Parathyroid adenoma (tissue), 2 donors: ENCODE results near the gene HS6ST2.

Experiments used
- H2AFZ ChIP-seq: fragments of 300-600 bp; sonication (generic); one replicate; pipeline ENCODE4 v1.7.0; 2017; ENCODE audit warnings: antibody characterized with exemption, mild to moderate bottlenecking
- H3K27ac ChIP-seq: fragments of 300-600 bp; sonication (generic); one replicate; pipeline ENCODE4 v1.7.0; 2017
- H3K27me3 ChIP-seq: fragments of 300-600 bp; sonication (generic); one replicate; pipeline ENCODE4 v1.7.0; 2017; ENCODE audit warnings: low read length; ENCODE audit not compliant: control insufficient read depth, insufficient read depth
- H3K36me3 ChIP-seq: fragments of 300-600 bp; sonication (generic); one replicate; pipeline ENCODE4 v1.7.0; 2017; ENCODE audit warnings: low read length; ENCODE audit not compliant: control insufficient read depth, insufficient read depth
- H3K4me1 ChIP-seq: fragments of 300-600 bp; sonication (generic); one replicate; pipeline ENCODE4 v1.7.0; 2017; ENCODE audit warnings: control low read depth
- H3K4me2 ChIP-seq: fragments of 300-600 bp; sonication (generic); one replicate; pipeline ENCODE4 v1.7.0; 2017; ENCODE audit warnings: low read length
- H3K4me3 ChIP-seq: fragments of 300-600 bp; sonication (generic); one replicate; pipeline ENCODE4 v1.7.0; 2017; ENCODE audit warnings: low read depth, low read length
- H3K79me2 ChIP-seq: fragments of 300-600 bp; sonication (generic); one replicate; pipeline ENCODE4 v1.7.0; 2017; ENCODE audit warnings: control low read depth
- H3K9ac ChIP-seq: fragments of 300-600 bp; sonication (generic); one replicate; pipeline ENCODE4 v1.7.0; 2017; ENCODE audit warnings: mild to moderate bottlenecking
- H3K9me3 ChIP-seq: fragments of 300-600 bp; sonication (generic); one replicate; pipeline ENCODE4 v1.7.0; 2017; ENCODE audit warnings: low read length; ENCODE audit not compliant: control insufficient read depth
- TF ChIP-seq, protein P1 (sequence below): fragments of 300-600 bp; sonication (generic); IDR thresholded peaks from one replicate; pipeline ENCODE4 v1.7.0; 2017; ENCODE audit warnings: antibody characterized with exemption, mild to moderate bottlenecking
- donor health status: primary hyperparathyroidism.

The HS6ST2 gene

GRCh38 chrX:132776486-132777210 is 181.8 kb downstream of the HS6ST2 start:
- no peaks in the 10 kb centered on the region for H3K9me3 ChIP-seq
- H3K79me2 ChIP-seq: no peaks in the 10 kb centered on the region
- no peaks in the 10 kb centered on the region for H3K4me1 ChIP-seq
- TF ChIP-seq, protein P1, sequence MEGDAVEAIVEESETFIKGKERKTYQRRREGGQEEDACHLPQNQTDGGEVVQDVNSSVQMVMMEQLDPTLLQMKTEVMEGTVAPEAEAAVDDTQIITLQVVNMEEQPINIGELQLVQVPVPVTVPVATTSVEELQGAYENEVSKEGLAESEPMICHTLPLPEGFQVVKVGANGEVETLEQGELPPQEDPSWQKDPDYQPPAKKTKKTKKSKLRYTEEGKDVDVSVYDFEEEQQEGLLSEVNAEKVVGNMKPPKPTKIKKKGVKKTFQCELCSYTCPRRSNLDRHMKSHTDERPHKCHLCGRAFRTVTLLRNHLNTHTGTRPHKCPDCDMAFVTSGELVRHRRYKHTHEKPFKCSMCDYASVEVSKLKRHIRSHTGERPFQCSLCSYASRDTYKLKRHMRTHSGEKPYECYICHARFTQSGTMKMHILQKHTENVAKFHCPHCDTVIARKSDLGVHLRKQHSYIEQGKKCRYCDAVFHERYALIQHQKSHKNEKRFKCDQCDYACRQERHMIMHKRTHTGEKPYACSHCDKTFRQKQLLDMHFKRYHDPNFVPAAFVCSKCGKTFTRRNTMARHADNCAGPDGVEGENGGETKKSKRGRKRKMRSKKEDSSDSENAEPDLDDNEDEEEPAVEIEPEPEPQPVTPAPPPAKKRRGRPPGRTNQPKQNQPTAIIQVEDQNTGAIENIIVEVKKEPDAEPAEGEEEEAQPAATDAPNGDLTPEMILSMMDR: no peak
- no peaks in the 10 kb centered on the region for H3K27me3 ChIP-seq
- H3K27ac ChIP-seq: no peak overlapping the region
- no peak overlapping the region for H3K9ac ChIP-seq
- no peaks in the 10 kb centered on the region for H3K36me3 ChIP-seq
- H2AFZ ChIP-seq: no peak overlapping the region
- H3K4me3 ChIP-seq: no peak overlapping the region
- no peak overlapping the region for H3K4me2 ChIP-seq

DNA sequence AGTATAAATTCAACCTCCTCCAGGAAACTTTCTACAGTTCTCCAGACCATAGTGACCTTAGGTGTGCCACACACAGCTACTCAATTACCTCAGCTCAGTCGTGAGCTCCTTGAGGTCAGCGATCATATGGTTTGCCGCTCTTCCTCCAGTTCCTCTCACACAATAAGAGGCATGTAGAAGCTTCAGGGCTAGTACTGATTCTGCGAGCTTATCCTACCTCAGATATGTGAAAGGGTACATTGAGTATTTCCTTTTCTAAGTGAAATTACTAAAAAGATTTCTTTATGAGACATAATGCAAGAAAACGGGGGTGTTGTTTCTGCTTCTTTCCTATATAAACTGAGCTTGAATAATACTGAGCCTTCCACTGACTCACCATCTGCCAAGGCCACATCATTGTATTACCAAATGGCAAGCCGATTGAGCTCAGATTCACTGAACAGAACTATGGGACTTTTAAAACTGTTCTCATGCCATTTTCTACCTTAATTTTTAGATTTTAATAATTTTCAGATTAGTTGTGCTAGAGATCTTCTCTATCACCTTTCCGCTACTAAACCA is 183.1 kb downstream of the HS6ST2 start:
- H3K36me3 ChIP-seq: no peaks in the 10 kb centered on the region
- H3K4me2 ChIP-seq: no peak overlapping the region
- no peak overlapping the region for H3K27ac ChIP-seq
- no peaks in the 10 kb centered on the region for H3K79me2 ChIP-seq
- no peaks in the 10 kb centered on the region for H3K4me1 ChIP-seq
- no peaks in the 10 kb centered on the region for H3K27me3 ChIP-seq
- TF ChIP-seq, protein P1: no peak
- no peak overlapping the region for H3K4me3 ChIP-seq
- H2AFZ ChIP-seq: no peak overlapping the region
- H3K9ac ChIP-seq: no peak overlapping the region
- no peaks in the 10 kb centered on the region for H3K9me3 ChIP-seq

DNA sequence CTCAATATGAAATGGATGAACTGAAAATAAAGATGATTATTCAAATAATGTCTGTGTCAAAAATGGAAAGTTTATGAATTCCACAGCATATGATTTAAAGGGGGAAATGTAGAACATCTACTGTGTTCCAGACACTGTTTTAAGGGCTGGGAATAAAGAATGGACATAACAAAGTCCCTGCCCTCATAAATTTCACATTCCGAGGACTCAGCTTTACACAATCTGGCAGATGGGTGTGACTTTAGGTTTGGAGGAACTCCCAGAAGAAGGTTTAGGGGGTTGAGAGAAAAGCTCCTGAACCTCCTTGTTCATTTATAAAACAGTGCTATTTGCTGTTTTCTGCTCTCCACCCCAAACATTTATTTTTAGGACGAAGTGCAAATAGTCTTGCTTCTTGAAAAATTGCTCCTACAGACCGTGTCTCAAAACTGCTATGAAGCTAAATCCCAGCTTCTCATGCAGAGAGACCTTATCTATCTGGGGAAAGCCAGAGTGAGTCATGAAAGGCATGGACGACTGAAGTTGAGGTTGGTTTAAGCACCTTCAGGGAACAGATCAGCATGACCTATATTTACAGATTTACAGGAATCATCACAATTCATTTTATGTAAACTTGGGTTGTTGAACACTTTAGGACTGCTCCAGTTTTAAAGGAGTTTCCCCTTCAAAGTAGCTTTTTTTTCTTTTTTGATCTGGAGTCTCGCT is 184.3 kb downstream of the HS6ST2 start:
- Histone ChIP-seq H3K9me3 (no peaks in the 10 kb centered on the region), H3K4me1 (no peaks in the 10 kb centered on the region), H2AFZ (no peak overlapping the region), H3K4me2 (no peak overlapping the region), H3K36me3 (no peaks in the 10 kb centered on the region), H3K79me2 (no peaks in the 10 kb centered on the region), H3K9ac (no peak overlapping the region), H3K27me3 (no peaks in the 10 kb centered on the region), H3K27ac (no peak overlapping the region), H3K4me3 (no peak overlapping the region)
- TF ChIP-seq, protein P1: no peak

GRCh38 chrX:132769609-132770008 is 188.8 kb downstream of the HS6ST2 start:
- Histone ChIP-seq H3K27ac (no peak overlapping the region), H3K4me1 (no peaks in the 10 kb centered on the region), H3K4me2 (no peak overlapping the region), H3K4me3 (no peak overlapping the region), H2AFZ (no peak overlapping the region), H3K36me3 (no peaks in the 10 kb centered on the region), H3K79me2 (no peaks in the 10 kb centered on the region), H3K27me3 (no peaks in the 10 kb centered on the region), H3K9ac (no peak overlapping the region), H3K9me3 (no peaks in the 10 kb centered on the region)
- TF ChIP-seq, protein P1: no peak
